A549 (cell line): ENCODE data around the gene CS. TPM values are rescaled to one million over a fixed set of nuclear protein-coding genes. Genes with fewer than 3 reads are reported as not detected.

Experiments used
- ATAC-seq, 2 experiments: fragments of 200-7000 bp in 1 of 2; fragments of >200 bp in 1 of 2; cut with Nextera tagmentation in 1 of 2; cut with Tn5 transposase in 1 of 2; 3 replicates each; pipeline versions ENCODE4 v1.8.0 to v1.9.1; 2018 to 2020; ENCODE audit warnings: mild to moderate bottlenecking in 1 of 2, moderate library complexity in 1 of 2
- CTCF ChIA-PET: fragments of 300-600 bp; sonication (Branson Sonifier 250); formaldehyde crosslinking; extraction: SDS; loops from one replicate; lab custom pipeline; 2021; ENCODE audit warnings: antibody characterized with exemption, inconsistent platforms; lab: Yijun Ruan, JAX
- POLR2A ChIA-PET: fragments of 350-600 bp; formaldehyde crosslinking; extraction: SDS; loops from one replicate; lab custom pipeline; 2021; ENCODE audit warnings: antibody characterized with exemption, inconsistent platforms; lab: Yijun Ruan, JAX
- DNase-seq, 2 experiments: peaks; one replicate each; pipeline versions ENCODE4 v3.0.0 to v3.0.0-alpha.2; 2011 to 2016; ENCODE audit warnings: low read depth in 1 of 2, low spot score in 1 of 2
- FAIRE-seq: peaks from 2 replicates; lab custom pipeline; 2011; peaks lifted over from hg19 to GRCh38; lab: Jason Lieb, UNC
- H3K27ac ChIP-seq, 2 experiments: fragments of >200 bp; sonication (Bioruptor Twin); formaldehyde crosslinking; 3 replicates each; pipeline ENCODE4 v1.5.1; 2016 to 2017
- H3K4me1 ChIP-seq: fragments of >200 bp; sonication (Bioruptor Twin); formaldehyde crosslinking; 3 replicates; pipeline ENCODE4 v1.6.1; 2016
- H3K4me2 ChIP-seq: fragments of >200 bp; sonication (Bioruptor Twin); formaldehyde crosslinking; 3 replicates; pipeline ENCODE4 v1.6.1; 2016
- H3K4me3 ChIP-seq: fragments of >200 bp; sonication (Bioruptor Twin); formaldehyde crosslinking; 3 replicates; pipeline ENCODE4 v1.5.1; 2016
- H3K9me3 ChIP-seq: fragments of >200 bp; sonication (Bioruptor Twin); formaldehyde crosslinking; 3 replicates; pipeline ENCODE4 v1.6.1; 2016
- BHLHE40 ChIP-seq: IDR thresholded peaks from 2 replicates; pipeline ENCODE4 v1.6.1; 2012; ENCODE audit warnings: low read depth, low read length, inconsistent platforms
- CHD2 ChIP-seq: fragments of 150-350 bp; IDR thresholded peaks from 2 replicates; pipeline ENCODE4 v1.6.1; 2014; ENCODE audit warnings: low read length; ENCODE audit not compliant: partially characterized antibody
- E2F6 ChIP-seq: IDR thresholded peaks from 2 replicates; pipeline ENCODE4 v1.6.1; 2012; ENCODE audit warnings: low read depth, borderline replicate concordance
- EHF ChIP-seq: fragments of 250-450 bp; sonication (Bioruptor Pico); IDR thresholded peaks from 2 replicates; pipeline ENCODE4 v1.5.0; 2020; ENCODE audit warnings: mild to moderate bottlenecking
- EHMT2 ChIP-seq: fragments of 200-600 bp; sonication (generic); IDR thresholded peaks from 2 replicates; pipeline ENCODE4 v1.6.1; 2016; ENCODE audit warnings: antibody characterized with exemption, low read depth, mild to moderate bottlenecking, moderate library complexity
- EP300 ChIP-seq, 2 experiments: fragments of >200 bp; sonication (Bioruptor Twin); formaldehyde crosslinking; IDR thresholded peaks; 2 replicates in 1 of 2; 3 replicates in 1 of 2; pipeline ENCODE4 v1.6.1; 2016 to 2017
- ESRRA ChIP-seq: fragments of 150-350 bp; IDR thresholded peaks from 2 replicates; pipeline ENCODE4 v1.6.1; 2014; ENCODE audit warnings: mild to moderate bottlenecking, low read length, borderline replicate concordance
- HDAC2 ChIP-seq: fragments of 200-600 bp; sonication (generic); IDR thresholded peaks from 2 replicates; pipeline ENCODE4 v1.6.1; 2016
- JUN ChIP-seq, 2 experiments: fragments of >200 bp; sonication (Bioruptor Twin); formaldehyde crosslinking; IDR thresholded peaks; 2 replicates in 1 of 2; 3 replicates in 1 of 2; pipeline ENCODE4 v1.6.1; 2016 to 2017
- JUNB ChIP-seq: fragments of >200 bp; sonication (Bioruptor Twin); formaldehyde crosslinking; IDR thresholded peaks from 2 replicates; pipeline ENCODE4 v1.6.1; 2016
- MAX ChIP-seq: IDR thresholded peaks from 2 replicates; pipeline ENCODE4 v1.6.1; 2012
- MYC ChIP-seq: IDR thresholded peaks from 2 replicates; pipeline ENCODE4 v1.6.1; 2012; ENCODE audit warnings: mild to moderate bottlenecking, inconsistent platforms, low read length, improper control_type of control experiment, borderline replicate concordance
- NPAS2 ChIP-seq: fragments of 250-450 bp; sonication (Bioruptor Pico); IDR thresholded peaks from 2 replicates; pipeline ENCODE4 v1.8.0; 2022; ENCODE audit warnings: mild to moderate bottlenecking, moderate library complexity, borderline replicate concordance
- PBX3 ChIP-seq: IDR thresholded peaks from 2 replicates; pipeline ENCODE4 v1.6.1; 2012
- POLR2A ChIP-seq: IDR thresholded peaks from 2 replicates; pipeline ENCODE4 v1.6.1; 2012; ENCODE audit warnings: mild to moderate bottlenecking, low read length
- RFX5 ChIP-seq: fragments of 450-650 bp; IDR thresholded peaks from 2 replicates; pipeline ENCODE4 v1.7.1; 2014; ENCODE audit warnings: antibody characterized with exemption, mild to moderate bottlenecking, moderate library complexity
- SMC3 ChIP-seq: fragments of >200 bp; sonication (Bioruptor Twin); formaldehyde crosslinking; IDR thresholded peaks from 3 replicates; pipeline ENCODE4 v1.6.1; 2018; ENCODE audit warnings: inconsistent platforms
- SREBF2 ChIP-seq: fragments of 450-650 bp; IDR thresholded peaks from 2 replicates; pipeline ENCODE4 v1.6.1; 2014; ENCODE audit warnings: mild to moderate bottlenecking, moderate library complexity
- TFCP2L1 ChIP-seq: fragments of 250-450 bp; sonication (Bioruptor Pico); IDR thresholded peaks from 2 replicates; pipeline ENCODE4 v1.5.0; 2021; ENCODE audit warnings: mild to moderate bottlenecking
- USF2 ChIP-seq: fragments of 450-650 bp; IDR thresholded peaks from 2 replicates; pipeline ENCODE4 v1.6.1; 2014; ENCODE audit warnings: antibody characterized with exemption
- ZSCAN20 ChIP-seq: fragments of 250-450 bp; sonication (Bioruptor Pico); IDR thresholded peaks from 2 replicates; pipeline ENCODE4 v1.8.0; 2022; ENCODE audit warnings: mild to moderate bottlenecking, moderate library complexity
- WGBS: methylation state at CpG from one replicate; pipeline ENCODE4 v1.1.6; 2017; ENCODE audit errors: missing lambda C conversion rate; 5-methylcytosine and 5-hydroxymethylcytosine counted together
- polyA plus RNA-seq, 4 experiments: library from polyadenylated mRNA; depleted of rRNA in 3 of 4; stranded (reverse); fragments of >200 nt; fragmentation: RNase III in 1 of 4; extraction: RNeasy Plus Mini Kit Qiagen cat#74134 plus additional on column Dnase treatment in 1 of 4; gene quantifications; 2 replicates in 3 of 4; 3 replicates in 1 of 4; pipeline ENCODE4 v1.2.3, GENCODE V29; 2011 to 2017

Gene CS
- polyA plus RNA-seq, 2 of the 4 experiments (the other 2 are of a cell fraction), result 146 to 223 TPM

- H3K4me2 ChIP-seq, result no peak overlapping the region
- CTCF ChIA-PET, result interaction anchor here (2.0 kb wide), 1 partner anchor 125 kb away, joined by 8 read pairs; no protein-coding TSS in a partner anchor
- no peaks in the 10 kb centered on the region for H3K9me3 ChIP-seq
- no peak for TF ChIP-seq RFX5
- no peak for TF ChIP-seq NPAS2 (CRISPR knock-in tag)
- no peak for TF ChIP-seq HDAC2
- TF ChIP-seq JUN (IDR thresholded peaks at IDR 0.05), result no peak
- TF ChIP-seq EP300 (IDR thresholded peaks at IDR 0.05), result no peak
- TF ChIP-seq MAX, result no peak
- TF ChIP-seq ZSCAN20 (CRISPR knock-in tag), result no peak
- no peak for TF ChIP-seq E2F6
- TF ChIP-seq SMC3, result no peak
- no peak for TF ChIP-seq PBX3
- no peak for TF ChIP-seq USF2
- TF ChIP-seq EHF, result no peak
- DNase-seq, result no peak
- 82% methylated on average over 1 of the region's 1 CpG for WGBS
- no peak overlapping the region for H3K27ac ChIP-seq
- no peak overlapping the region for H3K4me3 ChIP-seq
- FAIRE-seq, result no peak
- POLR2A ChIA-PET, result no interaction called here
- no peak for ATAC-seq
- H3K4me1 ChIP-seq, result 0 out of 3 replicates have a peak, but pooled peaks cover 7% of the 10 kb centered on the region
These were observed 39.0 kb upstream of the CS start for GRCh38 chr12:56339158-56339422.

- DNase-seq, result no peak
- no peak; a peak in 1 of 6 replicates for ATAC-seq
- Histone ChIP-seq H3K9me3 (no peaks in the 10 kb centered on the region), H3K4me2 (no peak within 1 kb of the TSS), H3K4me3 (no peak within 1 kb of the TSS), H3K4me1 (0 out of 3 replicates have a peak, but pooled peaks cover 7% of the 10 kb centered on the region), H3K27ac (no peak within 1 kb of the TSS)
- 67% methylated on average over 9 of the region's 9 CpGs for WGBS
- ChIA-PET POLR2A (interaction anchor here (0.8 kb wide), 1 partner anchor 22 kb away, joined by 4 read pairs; the partner anchor contains the start of gene CNPY2), CTCF (interaction anchor here (0.5 to 2.0 kb wide), 3 partner anchors 16 to 125 kb away, joined by 3 to 8 read pairs (median 3); partner anchors contain the start of gene STAT2)
- TF ChIP-seq TFCP2L1 (CRISPR knock-in tag) (no peak), SREBF2 (no peak), ESRRA (no peak), MAX (no peak), MYC (no peak), NPAS2 (CRISPR knock-in tag) (no peak), BHLHE40 (no peak), CHD2 (no peak), EHMT2 (no peak), POLR2A (no peak), JUNB (no peak)
- no peak for FAIRE-seq
These were observed 38.4 kb upstream of the CS start, which contains the start of gene IL23A for GRCh38 chr12:56338308-56339157. TSS of gene IL23A (plus strand) at chr12:56338884. CDS start at chr12:56339045, 161 bp downstream.
